ENCODE results near the gene BLTP2.
A peak's percentile ranks its signal among the peaks of the same experiment; 100 is the strongest.

The BLTP2 gene

GRCh38 chr17:28675980-28676379, 31.0 kb upstream of the BLTP2 start (continued):
- TF ChIP-seq RARB (CRISPR knock-in tag; IDR thresholded peaks at IDR 0.05) (no peak), ZFP3 (CRISPR knock-in tag; IDR thresholded peaks at IDR 0.05) (no peak), OSR1 (CRISPR knock-in tag; IDR thresholded peaks at IDR 0.05) (no peak)

GRCh38 chr17:28675490-28675889, 30.5 kb upstream of the BLTP2 start:
- TF ChIP-seq ZNF70 (CRISPR knock-in tag; IDR thresholded peaks at IDR 0.05) (no peak), ESRRG (CRISPR knock-in tag; IDR thresholded peaks at IDR 0.05) (no peak), SNAI2 (CRISPR knock-in tag; IDR thresholded peaks at IDR 0.05) (no peak), GLIS3 (CRISPR knock-in tag; IDR thresholded peaks at IDR 0.05) (no peak), PATZ1 (CRISPR knock-in tag; IDR thresholded peaks at IDR 0.05; ENCODE audit: borderline replicate concordance) (no peak), ZFP3 (CRISPR knock-in tag; IDR thresholded peaks at IDR 0.05) (no peak), ARNTL (CRISPR knock-in tag; IDR thresholded peaks at IDR 0.05; ENCODE audit: borderline replicate concordance, low read depth) (no peak), BACH2 (CRISPR knock-in tag; IDR thresholded peaks at IDR 0.05; ENCODE audit: borderline replicate concordance) (no peak), ZNF565 (CRISPR knock-in tag; conservative IDR thresholded peaks at IDR 0.05; ENCODE audit: low read depth) (no peak), OSR1 (CRISPR knock-in tag; IDR thresholded peaks at IDR 0.05) (no peak), ZFP30 (CRISPR knock-in tag; IDR thresholded peaks at IDR 0.05) (no peak), ZC3H10 (CRISPR knock-in tag; IDR thresholded peaks at IDR 0.05) (no peak), ZNF8 (CRISPR knock-in tag; IDR thresholded peaks at IDR 0.05) (no peak)
- 0 out of 3 replicates have a peak, but pooled peaks have one; percentile 31 for ATAC-seq

- ATAC-seq = no peak
- TF ChIP-seq TSHZ2 (CRISPR knock-in tag; IDR thresholded peaks at IDR 0.05) = no peak
- no peak for TF ChIP-seq CREB5 (CRISPR knock-in tag; IDR thresholded peaks at IDR 0.05; ENCODE audit: low read depth)
Measured at GRCh38 chr17:28669918-28670317, 25.0 kb upstream of the BLTP2 start.

- no peak for ATAC-seq
- no peak for TF ChIP-seq TSHZ2 (CRISPR knock-in tag; IDR thresholded peaks at IDR 0.05)
- no peak for TF ChIP-seq ZNF70 (CRISPR knock-in tag; IDR thresholded peaks at IDR 0.05)
- no peak for TF ChIP-seq SNAI2 (CRISPR knock-in tag; IDR thresholded peaks at IDR 0.05)
- no peak for TF ChIP-seq ARNTL (CRISPR knock-in tag; IDR thresholded peaks at IDR 0.05; ENCODE audit: borderline replicate concordance, low read depth)
- no peak for TF ChIP-seq OSR1 (CRISPR knock-in tag; IDR thresholded peaks at IDR 0.05)
- TF ChIP-seq PATZ1 (CRISPR knock-in tag; IDR thresholded peaks at IDR 0.05; ENCODE audit: borderline replicate concordance) = no peak
- no peak for TF ChIP-seq CREB5 (CRISPR knock-in tag; IDR thresholded peaks at IDR 0.05; ENCODE audit: low read depth)
- no peak for TF ChIP-seq ISL1 (CRISPR knock-in tag; IDR thresholded peaks at IDR 0.05)
- TF ChIP-seq CSDC2 (CRISPR knock-in tag; IDR thresholded peaks at IDR 0.05) = no peak
- no peak for TF ChIP-seq CSRNP3 (CRISPR knock-in tag; IDR thresholded peaks at IDR 0.05)
- TF ChIP-seq ZFP3 (CRISPR knock-in tag; IDR thresholded peaks at IDR 0.05) = no peak
- no peak for TF ChIP-seq GLIS3 (CRISPR knock-in tag; IDR thresholded peaks at IDR 0.05)
- no peak for TF ChIP-seq TCF4 (CRISPR knock-in tag; IDR thresholded peaks at IDR 0.05; ENCODE audit: borderline replicate concordance)
Measured at GRCh38 chr17:28667870-28668269, 22.9 kb upstream of the BLTP2 start.
